ENCODE results near the gene RALGPS2. TPM values are rescaled to one million over a fixed set of nuclear protein-coding genes. Genes with fewer than 3 reads are reported as not detected.

Gene RALGPS2
- total and polyA plus RNA-seq, 2 of the 13 experiments (the other 11 are each of a cell fraction or from before 2014, with no cell fraction given): 15.6 to 36.0 TPM

- TF ChIP-seq POGK (CRISPR knock-in tag; conservative IDR thresholded peaks at IDR 0.05) (no peak), HNRNPUL1 (IDR thresholded peaks at IDR 0.05; ENCODE audit: low read depth, low read length) (no peak), ZBTB7B (CRISPR knock-in tag; IDR thresholded peaks at IDR 0.05) (peak; percentile 68; the same call in 1 of the 2 replicates), ZNF383 (CRISPR knock-in tag; IDR thresholded peaks at IDR 0.05; ENCODE audit: borderline replicate concordance) (no peak), NFIC (IDR thresholded peaks at IDR 0.05; ENCODE audit: low read length) (peak; percentile 58; the same call in 1 of the 2 replicates), AFF4 (CRISPR knock-in tag; IDR thresholded peaks at IDR 0.05) (no peak), CEBPB (IDR thresholded peaks at IDR 0.05; ENCODE audit: borderline replicate concordance, low read depth, low read length) (peak; percentile 70), ZNF644 (CRISPR knock-in tag; IDR thresholded peaks at IDR 0.05; ENCODE audit: low read depth) (0 out of 2 replicates have a peak, but pooled peaks have one; percentile 26), SATB2 (CRISPR knock-in tag; IDR thresholded peaks at IDR 0.05) (no peak), WIZ (CRISPR knock-in tag; IDR thresholded peaks at IDR 0.05) (no peak), SALL2 (CRISPR knock-in tag; IDR thresholded peaks at IDR 0.05) (no peak), EZH2 (conservative IDR thresholded peaks at IDR 0.05; ENCODE audit: low read depth, low read length) (no peak), ZFP41 (CRISPR knock-in tag; IDR thresholded peaks at IDR 0.05; ENCODE audit: borderline replicate concordance) (no peak), ZNF652 (CRISPR knock-in tag; IDR thresholded peaks at IDR 0.05; ENCODE audit: borderline replicate concordance, low read depth) (no peak), ZNF564 (CRISPR knock-in tag; IDR thresholded peaks at IDR 0.05) (no peak), ZNF496 (CRISPR knock-in tag; IDR thresholded peaks at IDR 0.05; ENCODE audit: insufficient replicate concordance) (no peak), MEIS2 (CRISPR knock-in tag; IDR thresholded peaks at IDR 0.05) (no peak)
These were observed 198.5 kb downstream of the RALGPS2 start (continued) for GRCh38 chr1:178923512-178923911.

Data from HepG2 (cell line).